Vagina (tissue), 2 donors: ENCODE data around the gene ZCCHC14. TPM values are rescaled to one million over a fixed set of nuclear protein-coding genes. Genes with fewer than 3 reads are reported as not detected.
"Not testable (repeated sequence)": the region's sequence is repeated elsewhere in the genome, so short reads cannot be mapped to it uniquely, and the experiment has no call there.

Experiments
- DNase-seq, 2 donors: peaks; one replicate each; pipeline ENCODE4 v3.0.0-alpha.2; 2017; ENCODE audit errors: extremely low spot score in 2 of 2
- H3K27ac ChIP-seq: fragments of 200-600 bp; sonication (generic); one replicate; pipeline ENCODE4 v1.5.1; 2019
- H3K27me3 ChIP-seq: fragments of 200-600 bp; sonication (generic); one replicate; pipeline ENCODE4 v1.5.1; 2019
- H3K36me3 ChIP-seq, 2 donors: fragments of 200-600 bp; sonication (generic); one replicate each; pipeline ENCODE4 v1.5.1; 2017 to 2019
- H3K4me1 ChIP-seq: fragments of 200-600 bp; sonication (generic); one replicate; pipeline ENCODE4 v1.5.1; 2019
- H3K4me3 ChIP-seq, 2 donors: fragments of 200-600 bp; sonication (generic); 1 replicate in 1 of 2; 2 replicates in 1 of 2; pipeline ENCODE4 v1.5.1; 2016 to 2019
- H3K9me3 ChIP-seq: fragments of 200-600 bp; sonication (generic); one replicate; pipeline ENCODE4 v1.5.1; 2019
- CTCF ChIP-seq, 3 experiments: fragments of 450-650 bp in 2 of 3; fragments of 200-600 bp in 1 of 3; sonication (generic) in 1 of 3; IDR thresholded peaks; one replicate each; pipeline ENCODE4 v1.5.1; 2017 to 2019; ENCODE audit warnings: antibody characterized with exemption in 3 of 3, mild to moderate bottlenecking in 2 of 3, moderate library complexity in 2 of 3
- POLR2A ChIP-seq, 2 donors: fragments of 450-650 bp; IDR thresholded peaks; one replicate each; pipeline ENCODE4 v1.6.1; 2017; ENCODE audit warnings: antibody characterized with exemption in 2 of 2, mild to moderate bottlenecking in 2 of 2, moderate library complexity in 2 of 2
- POLR2AphosphoS5 ChIP-seq, 2 donors: sonication (generic); formaldehyde crosslinking; IDR thresholded peaks; one replicate each; pipeline ENCODE4 v1.9.0; 2017; ENCODE audit warnings: antibody characterized with exemption in 2 of 2, mild to moderate bottlenecking in 2 of 2, low read depth in 1 of 2; ENCODE audit not compliant: insufficient read depth in 1 of 2
- intact Hi-C: fragments of 100-400 bp; cut with DNase I; formaldehyde crosslinking; loops from one replicate; pipeline ENCODE4 v1.15.1; 2023
- total RNA-seq: library from RNA; depleted of rRNA; stranded (reverse); fragments of >200 nt; gene quantifications from one replicate; pipeline ENCODE4 v1.2.3, GENCODE V29; 2016

The ZCCHC14 gene
- total RNA-seq, 1 donor from 2014 or later, result 74.2 TPM

DNA sequence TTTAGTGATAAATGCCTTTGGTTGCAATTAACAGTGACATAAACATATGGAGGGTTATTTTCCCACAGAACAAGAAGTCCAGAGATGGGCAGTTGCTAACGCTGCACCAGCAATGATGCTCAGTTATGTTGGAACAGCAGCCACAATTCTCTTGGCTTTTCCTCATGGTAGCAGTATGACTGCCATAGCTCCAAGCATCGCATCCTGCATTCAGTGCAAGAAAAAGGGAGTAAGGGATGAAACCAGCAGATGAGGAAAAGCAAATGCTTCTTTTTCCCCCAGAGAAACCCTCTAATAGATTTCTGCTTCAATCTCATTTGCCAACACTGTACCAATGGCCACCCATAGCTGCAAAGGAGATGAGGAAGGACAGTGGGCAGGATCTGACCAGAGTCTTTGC, 13.0 kb upstream of the ZCCHC14 start:
- Histone ChIP-seq H3K4me3 (no peak overlapping the region), H3K36me3 (no peaks in the 10 kb centered on the region), H3K9me3 (no peaks in the 10 kb centered on the region), H3K27ac (no peak overlapping the region), H3K4me1 (no peaks in the 10 kb centered on the region), H3K27me3 (no peaks in the 10 kb centered on the region)
- TF ChIP-seq CTCF (IDR thresholded peaks at IDR 0.05), result no peak
- no peak for TF ChIP-seq POLR2A (IDR thresholded peaks at IDR 0.05)
- no peak for TF ChIP-seq POLR2AphosphoS5 (IDR thresholded peaks at IDR 0.05; ENCODE audit: insufficient read depth in 1 of 2, low read depth in 1 of 2)
- intact Hi-C loops, result no loop called here
- DNase-seq, result no peak

DNA sequence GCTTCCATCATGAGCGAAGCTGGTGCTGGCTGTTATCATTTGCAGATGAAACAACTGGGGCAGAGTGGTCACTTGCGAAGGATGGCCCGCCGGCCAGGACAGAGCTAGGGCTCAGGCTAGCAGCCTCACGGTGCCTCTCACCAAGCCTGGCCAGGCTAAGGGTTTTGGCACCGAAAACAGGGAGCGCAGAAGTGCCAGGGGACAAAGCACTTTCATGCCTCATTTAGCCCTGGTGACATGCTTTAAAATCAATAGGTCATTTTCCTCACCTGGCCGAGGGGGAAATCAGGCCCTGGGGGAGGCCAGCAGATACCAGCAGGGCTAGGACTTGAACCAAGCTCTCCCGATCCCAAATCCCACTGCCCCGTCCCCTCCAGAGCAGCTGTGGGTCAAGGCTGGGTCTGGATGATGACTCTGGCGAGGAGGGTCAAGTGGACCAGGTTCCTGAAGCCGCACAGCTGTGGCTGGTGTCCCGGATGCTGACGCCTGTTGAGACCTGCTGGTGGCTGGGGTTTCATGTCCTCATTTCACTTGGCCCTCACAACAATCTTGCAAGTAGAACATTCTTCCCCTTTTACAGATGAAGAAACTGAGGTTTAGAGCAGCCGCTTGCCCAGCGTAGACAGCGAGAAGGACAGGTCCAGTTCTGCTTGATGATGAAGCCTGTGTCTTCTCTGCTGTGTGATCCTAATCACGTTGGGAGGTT, 10.6 kb upstream of the ZCCHC14 start:
- intact Hi-C loops, result not testable (repeated sequence)

DNA sequence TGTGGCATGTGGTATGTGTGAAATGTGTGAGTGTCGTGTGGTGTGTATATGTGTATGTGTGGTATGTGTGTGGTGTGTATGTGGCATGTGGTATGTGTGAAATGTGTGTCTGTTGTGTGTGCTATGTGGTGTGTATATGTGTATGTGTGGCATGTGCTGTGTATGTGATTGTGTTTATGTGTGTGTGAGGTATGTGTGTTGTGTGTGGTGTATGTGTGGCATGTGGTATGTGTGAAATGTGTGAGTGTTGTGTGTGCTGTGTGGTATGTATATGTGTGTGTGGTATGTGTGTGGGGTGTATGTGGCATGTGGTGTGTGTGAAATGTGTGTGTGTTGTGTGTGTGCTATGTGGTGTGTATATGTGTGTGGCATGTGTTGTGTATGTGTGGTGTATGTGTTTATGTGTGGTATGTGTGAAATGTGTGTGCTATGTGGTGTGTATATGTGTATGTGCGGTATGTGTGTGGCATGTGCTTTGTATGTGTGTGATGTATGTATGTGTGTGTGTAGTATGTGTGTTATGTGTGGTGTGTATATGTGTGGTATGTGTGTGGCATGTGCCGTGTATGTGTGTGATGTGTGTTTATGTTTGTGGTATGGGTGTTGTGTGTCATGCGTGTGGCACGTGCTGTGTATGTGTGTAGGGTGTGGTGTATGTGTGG, 9.6 kb upstream of the ZCCHC14 start:
- H3K4me1 ChIP-seq, result no peaks in the 10 kb centered on the region
- no peak overlapping the region for H3K27ac ChIP-seq
- no peaks in the 10 kb centered on the region for H3K9me3 ChIP-seq
- intact Hi-C loops, result no loop called here
- H3K36me3 ChIP-seq, result no peaks in the 10 kb centered on the region
- no peak for TF ChIP-seq POLR2AphosphoS5 (IDR thresholded peaks at IDR 0.05; ENCODE audit: insufficient read depth in 1 of 2, low read depth in 1 of 2)
- no peak for TF ChIP-seq CTCF (IDR thresholded peaks at IDR 0.05)
- no peak for TF ChIP-seq POLR2A (IDR thresholded peaks at IDR 0.05)
- DNase-seq, result no peak
- H3K27me3 ChIP-seq, result no peaks in the 10 kb centered on the region
- no peak overlapping the region for H3K4me3 ChIP-seq

More for the DNA sequence above, 10.6 kb upstream of the ZCCHC14 start:
- H3K36me3 ChIP-seq, DNase-seq, H3K27me3 ChIP-seq, H3K4me1 ChIP-seq, H3K4me3 ChIP-seq, H3K9me3 ChIP-seq, H3K27ac ChIP-seq: not testable (repeated sequence)

DNA sequence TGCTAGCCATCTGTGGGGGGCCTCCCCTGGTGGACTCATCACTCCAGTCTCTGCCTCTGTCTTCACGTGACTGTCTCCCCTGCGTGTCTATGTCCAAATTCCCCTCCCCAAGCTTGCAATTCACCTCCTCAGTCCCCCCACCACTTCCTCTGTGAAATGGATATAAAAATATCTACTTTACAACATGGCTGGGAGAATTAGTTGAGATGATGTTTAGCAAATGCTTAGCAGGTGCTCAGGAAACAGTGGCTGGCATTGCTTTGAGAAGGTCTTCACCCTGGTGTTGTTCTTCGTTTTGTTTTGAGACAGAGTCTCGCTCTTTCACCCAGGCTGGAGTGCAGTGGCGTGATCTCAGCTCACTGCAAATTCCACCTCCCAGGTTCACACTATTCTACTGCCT, 8.3 kb upstream of the ZCCHC14 start:
- H3K9me3 ChIP-seq, result no peaks in the 10 kb centered on the region
- H3K4me1 ChIP-seq, result no peaks in the 10 kb centered on the region
- DNase-seq, result no peak
- no peaks in the 10 kb centered on the region for H3K27me3 ChIP-seq
- intact Hi-C loops, result no loop called here
- no peaks in the 10 kb centered on the region for H3K36me3 ChIP-seq
- H3K4me3 ChIP-seq, result no peak overlapping the region
- no peak overlapping the region for H3K27ac ChIP-seq
- TF ChIP-seq POLR2AphosphoS5 (IDR thresholded peaks at IDR 0.05; ENCODE audit: insufficient read depth in 1 of 2, low read depth in 1 of 2) (no peak), POLR2A (IDR thresholded peaks at IDR 0.05) (no peak), CTCF (IDR thresholded peaks at IDR 0.05) (no peak)

- intact Hi-C loops, result loop anchor here (10.0 kb wide), 1 partner anchor 84 kb away; no protein-coding TSS in a partner anchor
- Histone ChIP-seq H3K4me3 (no peak overlapping the region), H3K4me1 (no peaks in the 10 kb centered on the region), H3K9me3 (no peaks in the 10 kb centered on the region), H3K27me3 (no peaks in the 10 kb centered on the region), H3K36me3 (no peaks in the 10 kb centered on the region), H3K27ac (no peak overlapping the region)
- TF ChIP-seq POLR2AphosphoS5 (IDR thresholded peaks at IDR 0.05; ENCODE audit: insufficient read depth in 1 of 2, low read depth in 1 of 2), result peak in 1 of 2 donors; percentile 40
- TF ChIP-seq CTCF (IDR thresholded peaks at IDR 0.05), result no peak
- DNase-seq, result no peak
These were observed 6.3 kb upstream of the ZCCHC14 start for GRCh38 chr16:87499189-87499486.
